ENCODE results near the gene ESPN. TPM values are rescaled to one million over a fixed set of nuclear protein-coding genes. Genes with fewer than 3 reads are reported as not detected.

The ESPN gene
- total RNA-seq, 4 donors from 2014 or later = 0.60 to 6.1 (median 1.7) TPM

GRCh38 chr1:6508154-6508815 lies 83.7 kb downstream of the ESPN start:
- WGBS, 2 donors = 78 to 91% methylated on average over 13 to 18 of the region's 18 CpGs
- H3K9me3 ChIP-seq = no peaks in the 10 kb centered on the region
- DNase-seq (ENCODE audit: low spot score in 2 of 2) = no peak

DNA sequence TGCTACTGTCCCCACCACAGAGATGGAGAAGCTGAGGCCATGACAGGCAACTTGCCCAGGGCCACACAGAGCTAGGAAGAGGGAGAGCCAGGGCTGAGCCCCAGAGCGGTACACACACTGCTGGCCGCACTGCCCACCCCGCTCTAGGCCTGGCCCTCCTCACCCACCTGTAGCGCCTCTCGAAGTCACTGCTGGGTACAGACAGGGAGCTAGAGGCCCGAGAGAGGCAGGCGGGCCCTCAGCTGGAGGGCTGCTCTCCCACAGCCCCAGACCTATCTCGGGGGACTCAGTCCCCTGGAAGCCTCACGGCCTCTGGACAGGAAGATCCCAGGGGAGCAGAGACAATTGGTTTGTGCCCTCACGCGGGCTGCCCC lies 84.2 kb downstream of the ESPN start:
- Histone ChIP-seq H3K4me1 (peaks cover 0 to 72% (median 13%) of the 10 kb centered on the region in 4 donors), H3K27me3 (peaks cover 0 to 4% of the 10 kb centered on the region in 2 donors), H3K27ac (peak overlapping the region in 2 of 4 donors; percentile 89 to 92), H3K9me3 (no peaks in the 10 kb centered on the region), H3K4me3 (no peak overlapping the region), H3K36me3 (no peaks in the 10 kb centered on the region)
- WGBS, 2 donors = 87 to 94% methylated on average over 5 to 9 of the region's 11 CpGs
- TF ChIP-seq EP300 (IDR thresholded peaks at IDR 0.05) = no peak
- TF ChIP-seq POLR2A (IDR thresholded peaks at IDR 0.05) = no peak
- TF ChIP-seq, protein P1, sequence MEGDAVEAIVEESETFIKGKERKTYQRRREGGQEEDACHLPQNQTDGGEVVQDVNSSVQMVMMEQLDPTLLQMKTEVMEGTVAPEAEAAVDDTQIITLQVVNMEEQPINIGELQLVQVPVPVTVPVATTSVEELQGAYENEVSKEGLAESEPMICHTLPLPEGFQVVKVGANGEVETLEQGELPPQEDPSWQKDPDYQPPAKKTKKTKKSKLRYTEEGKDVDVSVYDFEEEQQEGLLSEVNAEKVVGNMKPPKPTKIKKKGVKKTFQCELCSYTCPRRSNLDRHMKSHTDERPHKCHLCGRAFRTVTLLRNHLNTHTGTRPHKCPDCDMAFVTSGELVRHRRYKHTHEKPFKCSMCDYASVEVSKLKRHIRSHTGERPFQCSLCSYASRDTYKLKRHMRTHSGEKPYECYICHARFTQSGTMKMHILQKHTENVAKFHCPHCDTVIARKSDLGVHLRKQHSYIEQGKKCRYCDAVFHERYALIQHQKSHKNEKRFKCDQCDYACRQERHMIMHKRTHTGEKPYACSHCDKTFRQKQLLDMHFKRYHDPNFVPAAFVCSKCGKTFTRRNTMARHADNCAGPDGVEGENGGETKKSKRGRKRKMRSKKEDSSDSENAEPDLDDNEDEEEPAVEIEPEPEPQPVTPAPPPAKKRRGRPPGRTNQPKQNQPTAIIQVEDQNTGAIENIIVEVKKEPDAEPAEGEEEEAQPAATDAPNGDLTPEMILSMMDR (IDR thresholded peaks at IDR 0.05) = no peak
- no peak for DNase-seq (ENCODE audit: low spot score in 2 of 2)

More at GRCh38 chr1:6508154-6508815, 83.7 kb downstream of the ESPN start:
- Histone ChIP-seq H3K27ac (peak overlapping the region in 2 of 4 donors; percentile 89 to 92), H3K4me1 (peaks cover 0 to 77% (median 13%) of the 10 kb centered on the region in 4 donors), H3K27me3 (peaks cover 0 to 4% of the 10 kb centered on the region in 2 donors), H3K36me3 (no peaks in the 10 kb centered on the region), H3K4me3 (no peak overlapping the region)
- TF ChIP-seq, protein P1 (IDR thresholded peaks at IDR 0.05) = no peak
- TF ChIP-seq POLR2A (IDR thresholded peaks at IDR 0.05) = no peak
- no peak for TF ChIP-seq EP300 (IDR thresholded peaks at IDR 0.05)

DNA sequence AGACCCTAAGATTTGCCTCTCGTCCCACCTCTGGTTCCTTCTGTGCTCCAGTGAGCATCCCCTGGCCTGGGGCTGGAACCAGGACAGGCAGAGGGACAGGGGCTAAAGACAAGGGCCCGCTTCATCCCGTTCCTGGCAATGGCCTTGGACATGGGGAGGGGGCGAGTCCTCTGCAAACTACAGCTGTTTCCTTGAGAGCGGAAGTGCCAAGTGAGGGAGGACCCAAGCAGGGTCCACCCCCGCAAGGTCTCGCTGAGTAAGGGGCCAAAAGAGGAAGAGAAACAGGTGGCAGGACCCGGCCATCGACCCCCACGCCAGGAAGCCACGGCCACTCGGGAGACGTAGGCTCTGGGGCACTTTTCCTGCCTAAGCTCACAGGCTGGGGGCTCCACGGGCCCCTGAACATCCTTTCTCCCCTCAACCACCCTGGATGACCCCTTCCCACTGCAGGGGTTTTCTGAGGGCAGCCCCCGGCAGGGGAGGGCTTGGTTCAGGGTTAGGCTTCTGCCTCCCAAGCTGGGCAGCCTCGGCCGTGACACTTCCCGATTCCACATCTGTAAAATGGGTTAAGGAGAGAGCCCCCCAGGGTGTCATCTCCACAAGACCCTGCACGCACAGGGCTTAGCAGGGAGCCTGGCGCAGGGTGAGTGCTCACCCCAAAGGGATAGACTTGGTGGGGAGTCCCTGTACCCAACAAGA lies 84.8 kb downstream of the ESPN start:
- no peaks in the 10 kb centered on the region for H3K36me3 ChIP-seq
- H3K27ac ChIP-seq = peak overlapping the region in 3 of 4 donors; percentile 1 to 92 (median 89)
- H3K4me1 ChIP-seq = peaks cover 0 to 67% (median 13%) of the 10 kb centered on the region in 4 donors
- DNase-seq (ENCODE audit: low spot score in 2 of 2) = no peak
- TF ChIP-seq EP300 (IDR thresholded peaks at IDR 0.05) = no peak
- WGBS, 2 donors = 54 to 60% methylated on average over 17 to 19 of the region's 20 CpGs
- peaks cover 0 to 4% of the 10 kb centered on the region in 2 donors for H3K27me3 ChIP-seq
- no peak overlapping the region for H3K4me3 ChIP-seq
- H3K9me3 ChIP-seq = no peaks in the 10 kb centered on the region

DNA sequence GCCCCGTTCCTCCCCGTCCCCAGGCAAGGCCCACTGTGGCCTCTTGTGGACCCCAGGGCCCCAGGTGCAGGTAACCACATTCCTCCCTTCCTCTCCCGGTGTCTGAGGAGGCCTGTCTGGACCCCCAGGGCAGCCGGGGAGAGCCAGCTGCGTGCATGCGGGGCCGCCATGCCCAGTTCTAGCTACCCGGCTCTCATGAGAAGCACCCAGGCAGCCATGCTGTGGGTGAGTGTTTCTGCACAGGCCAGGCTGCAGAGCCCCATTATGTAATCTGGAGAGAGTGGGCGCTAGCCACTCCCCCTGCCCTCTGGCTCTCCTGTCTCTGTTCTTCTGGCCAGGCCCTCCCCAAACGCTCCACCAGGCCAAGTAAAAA lies 85.3 kb downstream of the ESPN start:
- TF ChIP-seq, protein P1 (IDR thresholded peaks at IDR 0.05) = no peak
- TF ChIP-seq POLR2A (IDR thresholded peaks at IDR 0.05) = peak in 1 of 2 donors; percentile 16
- peak in 1 of 2 donors; percentile 50 for TF ChIP-seq EP300 (IDR thresholded peaks at IDR 0.05)
- no peak for DNase-seq (ENCODE audit: low spot score in 2 of 2)
- WGBS, 2 donors = 45 to 55% methylated on average over 8 to 10 of the region's 10 CpGs

GRCh38 chr1:6510493-6510892 lies 85.9 kb downstream of the ESPN start:
- whole genome bisulfite sequencing, 2 donors = 81% methylated on average over 6 of the region's 6 CpGs
- Histone ChIP-seq H3K9me3 (no peaks in the 10 kb centered on the region), H3K27me3 (peaks cover 0 to 4% of the 10 kb centered on the region in 2 donors), H3K27ac (peak overlapping the region in 2 of 4 donors; percentile 67 to 89), H3K4me1 (peaks cover 0 to 61% (median 13%) of the 10 kb centered on the region in 4 donors), H3K36me3 (no peaks in the 10 kb centered on the region), H3K4me3 (no peak overlapping the region)
- DNase-seq (ENCODE audit: low spot score in 2 of 2) = no peak
- TF ChIP-seq EP300 (IDR thresholded peaks at IDR 0.05) (no peak), POLR2A (IDR thresholded peaks at IDR 0.05) (no peak)
- TF ChIP-seq, protein P1 (IDR thresholded peaks at IDR 0.05) = no peak

More for the DNA sequence above, 85.3 kb downstream of the ESPN start:
- Histone ChIP-seq H3K36me3 (no peaks in the 10 kb centered on the region), H3K27ac (peak overlapping the region in 3 of 4 donors; percentile 1 to 92 (median 89)), H3K27me3 (peaks cover 0 to 4% of the 10 kb centered on the region in 2 donors), H3K9me3 (no peaks in the 10 kb centered on the region), H3K4me3 (no peak overlapping the region), H3K4me1 (peaks cover 0 to 63% (median 13%) of the 10 kb centered on the region in 4 donors)

Small RNAs within 50 kb of the gene (small RNA-seq; reads per million reads assigned to genes)
- gene MIR4252 = not detected

Other genes starting within 250 kb of the ESPN start
- gene CHD5, start 244.5 kb upstream of the ESPN start, total RNA-seq = under 1 TPM in 1 of 4 donors, not detected in 3; 0.30 TPM
- gene RPL22, start 225.2 kb upstream of the ESPN start, total RNA-seq = 100 to 1,000 TPM; 142 to 235 (median 159) TPM
- 100 to 1,000 TPM in 1 of 4 donors, 10 to 100 TPM in 3; 22.3 to 128 (median 42.3) TPM for gene RNF207, start 218.7 kb upstream of the ESPN start, total RNA-seq
- 10 to 100 TPM; 49.0 to 53.2 (median 51.4) TPM for gene ICMT, start 188.8 kb upstream of the ESPN start, total RNA-seq
- not detected for gene HES3, start 180.6 kb upstream of the ESPN start, total RNA-seq
- 10 to 100 TPM; 10.3 to 12.7 (median 11.3) TPM for gene GPR153, start 163.7 kb upstream of the ESPN start, total RNA-seq
- 10 to 100 TPM; 18.6 to 29.4 (median 23.2) TPM for gene ACOT7, start 31.0 kb upstream of the ESPN start, total RNA-seq
- gene HES2, start 4.9 kb upstream of the ESPN start, total RNA-seq = not detected
- 10 to 100 TPM; 32.3 to 79.8 (median 53.4) TPM for gene TNFRSF25, start 41.4 kb downstream of the ESPN start, total RNA-seq
- gene PLEKHG5, start 66.9 kb downstream of the ESPN start, total RNA-seq = 10 to 100 TPM; 25.6 to 40.8 (median 30.8) TPM
- gene NOL9, start 129.7 kb downstream of the ESPN start, total RNA-seq = 10 to 100 TPM; 17.9 to 30.9 (median 26.0) TPM
- gene TAS1R1, start 130.5 kb downstream of the ESPN start, total RNA-seq = under 1 TPM in 2 of 4 donors, not detected in 2; 0.22 to 0.78 TPM
- gene ZBTB48, start 155.2 kb downstream of the ESPN start, total RNA-seq = 10 to 100 TPM; 27.5 to 41.1 (median 33.6) TPM
- gene KLHL21, start 178.1 kb downstream of the ESPN start, total RNA-seq = 10 to 100 TPM; 59.4 to 79.2 (median 72.5) TPM
- gene PHF13, start 189.0 kb downstream of the ESPN start, total RNA-seq = 10 to 100 TPM; 12.9 to 17.7 (median 15.7) TPM
- gene THAP3, start 200.1 kb downstream of the ESPN start, total RNA-seq = 10 to 100 TPM; 35.0 to 39.8 (median 37.1) TPM